PC-3 (cell line): ENCODE results near the gene PPOX. TPM values are rescaled to one million over a fixed set of nuclear protein-coding genes. Genes with fewer than 3 reads are reported as not detected.

Experiments
- ATAC-seq: fragments of 200-7000 bp; cut with Tn5 transposase; 2 replicates; pipeline ENCODE4 v1.9.1; 2020; ENCODE audit warnings: mild to moderate bottlenecking, moderate library complexity
- BruUV-seq: library from RNA; stranded (reverse); fragments of 400-500 nt; replicated peaks from 2 replicates; lab custom pipeline; 2021; lab: Mats Ljungman, UMichigan
- CTCF ChIA-PET: fragments of 300-600 bp; sonication (Branson Sonifier 250); formaldehyde crosslinking; loops from one replicate; lab custom pipeline; 2022; ENCODE audit warnings: antibody characterized with exemption; lab: Charles Lee
- POLR2A ChIA-PET: fragments of 300-600 bp; sonication (Branson Sonifier 250); formaldehyde crosslinking; loops from one replicate; lab custom pipeline; 2022; ENCODE audit warnings: antibody characterized with exemption; ENCODE audit not compliant: unreplicated experiment; lab: Charles Lee
- DNase-seq: peaks from one replicate; pipeline ENCODE4 v3.0.0-alpha.2; 2015
- H2AFZ ChIP-seq: fragments of 300-600 bp; sonication (generic); 2 replicates; pipeline ENCODE4 v1.6.0; 2016; ENCODE audit warnings: antibody characterized with exemption, low read length
- H3F3A ChIP-seq: fragments of 300-600 bp; sonication (generic); one replicate; pipeline ENCODE4 v1.6.0; 2017; ENCODE audit warnings: antibody characterized with exemption, low read length, control low read depth, mild to moderate bottlenecking; ENCODE audit not compliant: unreplicated experiment
- H3K27ac ChIP-seq: fragments of 300-600 bp; sonication (generic); 2 replicates; pipeline ENCODE4 v1.5.1; 2016; ENCODE audit warnings: mild to moderate bottlenecking, low read length
- H3K27me3 ChIP-seq: fragments of 300-600 bp; sonication (generic); 2 replicates; pipeline ENCODE4 v1.6.1; 2016; ENCODE audit warnings: low read length, mixed read lengths
- H3K36me3 ChIP-seq: fragments of 300-600 bp; sonication (generic); 2 replicates; pipeline ENCODE4 v1.6.1; 2016; ENCODE audit warnings: low read depth, mixed run types, low read length, mixed read lengths
- H3K4me1 ChIP-seq: fragments of 300-600 bp; sonication (generic); 2 replicates; pipeline ENCODE4 v1.5.1; 2016; ENCODE audit warnings: low read length; ENCODE audit not compliant: insufficient read depth
- H3K4me2 ChIP-seq: fragments of 300-600 bp; sonication (generic); 2 replicates; pipeline ENCODE4 v1.6.0; 2016; ENCODE audit warnings: low read length
- H3K4me3 ChIP-seq: fragments of 300-600 bp; sonication (generic); 2 replicates; pipeline ENCODE4 v1.5.1; 2016; ENCODE audit warnings: mild to moderate bottlenecking, low read length, mixed read lengths
- H3K79me2 ChIP-seq: fragments of 300-600 bp; sonication (generic); 2 replicates; pipeline ENCODE4 v1.6.1; 2017; ENCODE audit warnings: low read length, mixed read lengths
- H3K9ac ChIP-seq: fragments of 300-600 bp; sonication (generic); 2 replicates; pipeline ENCODE4 v1.6.0; 2016; ENCODE audit warnings: mild to moderate bottlenecking, low read length
- H3K9me2 ChIP-seq: fragments of 300-600 bp; sonication (generic); replicated peaks from 2 replicates; pipeline ENCODE4 v1.6.1; 2016; ENCODE audit warnings: mixed run types, low read length, mixed read lengths
- H3K9me3 ChIP-seq: fragments of 300-600 bp; sonication (generic); 2 replicates; pipeline ENCODE4 v1.6.1; 2016; ENCODE audit warnings: low read length, mixed read lengths
- H4K20me1 ChIP-seq: fragments of 300-600 bp; sonication (generic); 2 replicates; pipeline ENCODE4 v1.6.1; 2016; ENCODE audit warnings: low read length, mixed read lengths
- EZH2 ChIP-seq: fragments of 300-600 bp; sonication (generic); IDR thresholded peaks from one replicate; pipeline ENCODE4 v1.6.1; 2017; ENCODE audit warnings: antibody characterized with exemption, mild to moderate bottlenecking, low read length; ENCODE audit not compliant: unreplicated experiment
- EZH2phosphoT487 ChIP-seq: fragments of 300-600 bp; sonication (generic); IDR thresholded peaks from 2 replicates; pipeline ENCODE4 v1.6.1; 2018; ENCODE audit warnings: mild to moderate bottlenecking, antibody characterized with exemption, low read length, borderline replicate concordance
- intact Hi-C: fragments of 100-400 bp; cut with micrococcal nuclease; formaldehyde crosslinking; loops from 2 replicates; pipeline ENCODE4 v1.9.0; 2023
- total RNA-seq: library from RNA; depleted of rRNA; stranded (reverse); fragments of >200 nt; gene quantifications from 2 replicates; pipeline ENCODE4 v1.2.3, GENCODE V29; 2014
- TF ChIP-seq, protein P1 (sequence below): fragments of 300-600 bp; sonication (generic); conservative IDR thresholded peaks from 2 replicates; pipeline ENCODE4 v1.5.1; 2017; ENCODE audit warnings: antibody characterized with exemption, low read depth, mild to moderate bottlenecking, low read length

Gene PPOX
- total RNA-seq, 1 experiment from 2014 or later: 22.9 TPM

DNA sequence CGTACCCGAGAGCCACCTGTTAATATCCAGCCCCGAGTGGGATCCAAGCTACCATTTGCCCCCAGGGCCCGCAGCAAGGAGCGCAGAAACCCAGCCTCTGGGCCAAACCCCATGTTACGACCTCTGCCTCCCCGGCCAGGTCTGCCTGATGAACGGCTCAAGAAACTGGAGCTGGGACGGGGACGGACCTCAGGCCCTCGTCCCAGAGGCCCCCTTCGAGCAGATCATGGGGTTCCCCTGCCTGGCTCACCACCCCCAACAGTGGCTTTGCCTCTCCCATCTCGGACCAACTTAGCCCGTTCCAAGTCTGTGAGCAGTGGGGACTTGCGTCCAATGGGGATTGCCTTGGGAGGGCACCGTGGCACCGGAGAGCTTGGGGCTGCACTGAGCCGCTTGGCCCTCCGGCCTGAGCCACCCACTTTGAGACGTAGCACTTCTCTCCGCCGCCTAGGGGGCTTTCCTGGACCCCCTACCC is 5.5 kb upstream of the PPOX start:
- Histone ChIP-seq H3K4me3 (no peak overlapping the region), H3K4me1 (peaks cover 42% of the 10 kb centered on the region), H3K27ac (no peak overlapping the region), H3K9me2 (no peaks in the 10 kb centered on the region), H3K4me2 (peak overlapping the region; percentile 86), H2AFZ (no peak overlapping the region), H3K9ac (no peak overlapping the region), H3K27me3 (no peaks in the 10 kb centered on the region), H4K20me1 (no peaks in the 10 kb centered on the region), H3F3A (peaks cover 9% of the 10 kb centered on the region), H3K36me3 (peaks cover 14% of the 10 kb centered on the region; the same call in 1 of the 2 replicates), H3K79me2 (peaks cover 26% of the 10 kb centered on the region), H3K9me3 (no peaks in the 10 kb centered on the region)
- no peak for TF ChIP-seq EZH2phosphoT487
- no peak for TF ChIP-seq EZH2
- TF ChIP-seq, protein P1, sequence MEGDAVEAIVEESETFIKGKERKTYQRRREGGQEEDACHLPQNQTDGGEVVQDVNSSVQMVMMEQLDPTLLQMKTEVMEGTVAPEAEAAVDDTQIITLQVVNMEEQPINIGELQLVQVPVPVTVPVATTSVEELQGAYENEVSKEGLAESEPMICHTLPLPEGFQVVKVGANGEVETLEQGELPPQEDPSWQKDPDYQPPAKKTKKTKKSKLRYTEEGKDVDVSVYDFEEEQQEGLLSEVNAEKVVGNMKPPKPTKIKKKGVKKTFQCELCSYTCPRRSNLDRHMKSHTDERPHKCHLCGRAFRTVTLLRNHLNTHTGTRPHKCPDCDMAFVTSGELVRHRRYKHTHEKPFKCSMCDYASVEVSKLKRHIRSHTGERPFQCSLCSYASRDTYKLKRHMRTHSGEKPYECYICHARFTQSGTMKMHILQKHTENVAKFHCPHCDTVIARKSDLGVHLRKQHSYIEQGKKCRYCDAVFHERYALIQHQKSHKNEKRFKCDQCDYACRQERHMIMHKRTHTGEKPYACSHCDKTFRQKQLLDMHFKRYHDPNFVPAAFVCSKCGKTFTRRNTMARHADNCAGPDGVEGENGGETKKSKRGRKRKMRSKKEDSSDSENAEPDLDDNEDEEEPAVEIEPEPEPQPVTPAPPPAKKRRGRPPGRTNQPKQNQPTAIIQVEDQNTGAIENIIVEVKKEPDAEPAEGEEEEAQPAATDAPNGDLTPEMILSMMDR: no peak
- intact Hi-C loops: no loop called here
- POLR2A ChIA-PET: no interaction called here
- DNase-seq (no peak), ATAC-seq (no peak)
- CTCF ChIA-PET: no interaction called here
- no TSS peak for BruUV-seq

DNA sequence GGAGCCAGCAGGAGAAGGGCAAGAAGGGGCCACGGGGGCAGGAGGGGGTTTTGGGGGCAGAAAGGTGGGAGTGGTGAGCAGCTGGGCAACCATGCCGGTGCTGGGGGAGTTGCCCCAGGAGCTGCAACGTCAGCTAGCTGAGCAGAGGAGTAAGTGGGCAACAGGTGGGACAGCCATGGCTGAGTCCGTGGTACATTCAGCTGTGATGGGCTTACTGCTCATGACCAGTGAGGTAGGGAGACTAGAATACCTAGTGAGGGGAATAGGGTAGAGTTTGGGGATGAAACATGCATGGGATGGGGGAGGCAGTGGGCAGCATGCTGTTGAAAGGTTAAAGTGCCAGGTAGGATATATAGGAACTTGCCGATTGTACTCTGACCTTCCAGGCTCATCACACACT is 4.6 kb upstream of the PPOX start:
- Histone ChIP-seq H3K9me2 (no peaks in the 10 kb centered on the region), H3K9ac (no peak overlapping the region), H3K9me3 (no peaks in the 10 kb centered on the region), H3K4me3 (no peak overlapping the region), H3K36me3 (peaks cover 14% of the 10 kb centered on the region; the same call in 1 of the 2 replicates), H3K79me2 (peaks cover 23% of the 10 kb centered on the region), H3K4me2 (no peak overlapping the region), H3F3A (peaks cover 10% of the 10 kb centered on the region), H3K27ac (no peak overlapping the region), H2AFZ (no peak overlapping the region), H3K4me1 (peaks cover 42% of the 10 kb centered on the region), H4K20me1 (no peaks in the 10 kb centered on the region), H3K27me3 (no peaks in the 10 kb centered on the region)
- POLR2A ChIA-PET: interaction anchor here (0.5 kb wide), 1 partner anchor 221 kb away, joined by 3 read pairs; no protein-coding TSS in a partner anchor
- no TSS peak for BruUV-seq
- intact Hi-C loops: no loop called here
- TF ChIP-seq EZH2phosphoT487 (no peak), EZH2 (no peak)
- TF ChIP-seq, protein P1: no peak
- ATAC-seq (no peak), DNase-seq (no peak)
- CTCF ChIA-PET: no interaction called here

GRCh38 chr1:161162052-161162451 is 4.2 kb upstream of the PPOX start:
- TF ChIP-seq EZH2: no peak
- Histone ChIP-seq H3K27ac (no peak overlapping the region), H3K4me1 (peaks cover 44% of the 10 kb centered on the region), H3K27me3 (no peaks in the 10 kb centered on the region), H3K9me3 (no peaks in the 10 kb centered on the region), H3K9ac (no peak overlapping the region), H3K4me3 (no peak overlapping the region), H3K4me2 (no peak overlapping the region), H3K36me3 (peaks cover 11% of the 10 kb centered on the region; the same call in 1 of the 2 replicates), H3K79me2 (peaks cover 23% of the 10 kb centered on the region), H4K20me1 (no peaks in the 10 kb centered on the region), H3K9me2 (no peaks in the 10 kb centered on the region), H2AFZ (no peak overlapping the region), H3F3A (peaks cover 10% of the 10 kb centered on the region)
- ATAC-seq (no peak), DNase-seq (no peak)
- ChIA-PET CTCF (no interaction called here), POLR2A (interaction anchor here (0.5 kb wide), 1 partner anchor 220 kb away, joined by 3 read pairs; no protein-coding TSS in a partner anchor)
- no TSS peak for BruUV-seq
- intact Hi-C loops: no loop called here
